NCI-H460 (cell line): ENCODE results near the gene SGCG. TPM values are rescaled to one million over a fixed set of nuclear protein-coding genes. Genes with fewer than 3 reads are reported as not detected.
A peak's percentile ranks its signal among the peaks of the same experiment; 100 is the strongest.
"Not testable (repeated sequence)": the region's sequence is repeated elsewhere in the genome, so short reads cannot be mapped to it uniquely, and the experiment has no call there.

Source experiments
- DNase-seq: peaks from one replicate; pipeline ENCODE4 v3.0.0-alpha.2; 2016; ENCODE audit warnings: low read depth; ENCODE audit errors: extremely low read depth
- total RNA-seq: library from RNA; depleted of rRNA; stranded (reverse); fragments of >200 nt; shearing (Covaris generic); gene quantifications from 2 replicates; pipeline ENCODE4 v1.2.3, GENCODE V29; 2014

Gene SGCG
- total RNA-seq, 1 experiment from 2014 or later = 0.10 TPM

DNA sequence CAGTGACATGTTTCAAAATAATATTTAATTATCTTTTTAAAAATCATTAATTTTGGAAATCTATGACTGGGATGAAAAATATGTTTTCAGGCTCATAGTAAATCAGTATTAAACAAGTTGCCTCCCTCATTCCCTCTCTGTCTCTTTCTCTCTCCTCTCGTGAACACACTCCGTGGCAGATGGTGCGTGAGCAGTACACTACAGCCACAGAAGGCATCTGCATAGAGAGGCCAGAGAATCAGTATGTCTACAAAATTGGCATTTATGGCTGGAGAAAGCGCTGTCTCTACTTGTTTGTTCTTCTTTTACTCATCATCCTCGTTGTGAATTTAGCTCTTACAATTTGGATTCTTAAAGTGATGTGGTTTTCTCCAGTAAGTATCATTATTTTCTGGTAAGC lies 22.7 kb downstream of the SGCG start:
- DNase-seq = no peak

DNA sequence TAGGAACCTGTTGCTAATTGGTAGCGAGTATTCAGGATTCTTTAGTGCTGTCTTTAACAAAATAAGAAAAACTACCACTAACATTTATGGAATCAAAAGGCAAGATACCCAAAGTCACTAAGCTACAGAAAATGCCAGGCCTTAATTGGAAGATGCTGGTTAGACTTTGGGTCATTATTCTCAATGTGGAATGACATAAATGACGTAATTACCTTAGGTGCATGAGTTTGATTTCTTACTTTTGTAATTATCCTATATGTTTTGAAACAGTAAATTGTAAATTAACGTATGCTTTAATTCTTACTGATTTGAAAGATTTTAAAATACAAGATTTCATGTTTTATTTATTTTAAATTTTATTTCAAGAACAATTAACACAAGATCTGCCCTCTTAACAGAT lies 25.0 kb downstream of the SGCG start:
- DNase-seq = no peak

DNA sequence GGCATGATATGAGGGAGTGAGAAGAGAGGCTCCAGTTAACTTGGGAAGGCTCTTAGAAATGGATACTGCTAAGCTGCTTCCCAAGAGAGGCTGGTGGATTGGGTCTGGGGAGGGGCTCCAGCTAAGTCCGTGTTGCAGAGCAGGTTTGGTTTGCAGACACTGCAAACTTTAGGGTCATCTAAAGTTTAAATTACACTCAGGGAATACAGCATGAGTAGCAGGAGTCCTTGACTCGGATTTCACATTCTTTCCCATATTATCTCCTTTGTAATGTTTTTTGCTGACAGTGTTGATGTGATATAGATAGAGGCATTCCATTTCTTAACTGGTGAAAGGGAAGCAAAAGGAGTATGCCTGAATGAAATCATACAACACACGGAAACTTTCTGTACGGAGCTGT lies 31.9 kb downstream of the SGCG start:
- no peak for DNase-seq

DNA sequence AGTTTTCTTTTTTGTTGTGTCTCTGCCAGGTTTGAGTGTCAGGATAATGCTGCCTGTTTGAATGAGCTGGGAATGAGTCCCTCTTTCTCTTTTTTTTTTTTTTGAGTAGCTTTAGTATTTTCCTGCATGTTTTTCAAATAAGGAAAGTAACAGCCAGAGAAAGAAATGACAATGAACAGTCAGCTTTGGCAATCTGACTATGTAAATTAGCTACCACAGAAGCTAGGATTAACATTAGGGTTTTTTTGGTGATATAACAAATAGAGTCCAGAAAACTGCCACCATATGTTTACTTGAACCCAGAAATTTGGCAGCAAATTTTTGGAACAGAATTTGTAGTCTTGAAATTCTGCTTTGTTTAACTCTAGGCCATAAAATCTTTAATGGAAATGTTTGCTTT lies 50.5 kb downstream of the SGCG start:
- no peak for DNase-seq

DNA sequence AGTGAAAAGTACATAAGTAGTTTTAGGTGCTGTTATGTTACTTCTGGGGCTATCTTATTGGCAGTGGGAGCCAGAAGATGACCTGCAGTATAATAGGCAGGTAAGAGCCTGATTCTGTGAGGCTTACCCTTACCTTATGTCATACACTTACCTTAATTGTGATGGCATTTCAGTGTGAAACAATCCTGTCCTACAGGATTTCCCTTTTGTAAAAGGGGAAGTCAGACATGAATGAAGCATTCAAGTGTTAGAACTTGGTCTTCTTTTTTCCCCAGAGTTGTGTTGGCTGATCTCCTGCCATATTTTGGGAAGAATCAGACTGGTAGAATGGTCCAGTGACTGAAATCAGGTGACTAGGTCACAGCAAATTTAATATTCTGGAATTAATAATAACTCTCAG lies 55.2 kb downstream of the SGCG start:
- no peak for DNase-seq

DNA sequence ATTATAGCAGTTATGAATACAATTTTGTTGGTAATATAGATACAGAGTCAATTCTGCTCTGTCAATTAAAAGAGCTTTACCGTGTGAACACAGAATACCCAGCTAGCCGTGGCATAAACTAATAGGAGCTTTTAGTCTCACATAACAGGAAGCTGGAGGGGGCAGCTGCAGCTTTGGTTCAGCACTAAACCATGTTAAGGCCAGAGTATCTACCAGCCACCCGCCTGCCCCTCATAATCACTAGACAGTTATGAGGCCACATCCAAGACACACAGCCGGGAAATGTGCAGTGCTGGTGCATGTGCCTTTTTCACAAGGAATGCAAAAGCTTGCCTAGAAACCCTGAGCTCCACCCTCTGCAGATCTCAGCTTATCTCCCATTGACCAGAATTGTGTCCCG lies 62.3 kb downstream of the SGCG start:
- no peak for DNase-seq

DNA sequence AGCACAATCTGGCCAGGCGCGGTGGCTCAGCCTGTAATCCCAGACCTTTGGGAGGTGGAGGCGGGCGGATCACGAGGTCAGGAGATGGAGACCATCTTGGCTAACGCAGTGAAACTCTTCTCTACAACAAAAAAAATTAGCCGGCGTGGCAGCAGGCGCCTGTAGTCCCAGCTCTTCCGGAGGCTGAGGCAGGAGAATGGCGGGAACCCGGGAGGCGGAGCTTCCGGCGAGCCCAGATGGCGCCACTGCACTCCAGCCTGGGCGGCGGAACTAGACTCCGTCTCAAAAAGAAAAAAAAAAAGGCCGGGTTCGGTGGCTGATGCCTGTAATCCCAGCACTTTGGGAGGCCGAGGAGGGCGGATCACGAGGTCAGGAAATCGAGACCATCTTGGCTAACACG lies 67.6 kb downstream of the SGCG start:
- not testable (repeated sequence) for DNase-seq

DNA sequence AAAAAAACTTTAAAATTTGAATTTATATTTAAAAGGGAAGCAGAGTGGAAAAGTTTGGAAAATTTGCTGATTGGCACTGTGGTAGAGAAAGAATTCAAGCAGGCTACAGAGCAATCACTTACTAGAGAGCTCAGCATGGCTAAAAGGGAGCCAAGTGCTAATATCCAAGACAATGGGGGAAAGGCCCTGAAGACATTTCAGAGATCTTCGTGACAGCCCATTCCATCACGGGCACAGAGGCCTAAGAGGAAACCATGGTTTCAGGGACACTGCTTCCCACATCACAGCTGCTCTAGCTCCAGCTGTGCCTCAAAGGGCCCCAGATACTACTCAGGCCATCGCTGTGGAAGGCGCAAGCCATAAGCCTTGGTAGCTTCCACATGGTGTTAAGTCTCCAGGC lies 73.7 kb downstream of the SGCG start:
- DNase-seq = no peak

DNA sequence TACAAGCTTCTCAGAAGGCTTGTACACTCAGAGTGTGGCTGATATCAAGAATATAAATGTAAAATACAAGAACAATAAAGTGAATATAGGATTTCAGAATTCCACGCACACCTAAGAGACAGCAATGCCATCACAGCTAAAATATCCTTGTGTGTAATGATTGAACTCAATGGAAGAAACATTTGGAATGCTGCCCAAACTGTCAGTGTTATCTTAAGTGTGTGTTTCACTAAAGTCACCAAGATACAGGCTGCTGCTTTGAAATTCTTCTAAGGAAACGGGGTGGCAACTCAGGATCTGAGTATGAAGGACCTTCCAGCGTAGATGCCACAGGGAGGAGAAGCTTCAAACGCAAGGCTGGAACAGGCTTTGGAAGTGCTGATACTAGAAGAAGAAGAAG lies 86.8 kb downstream of the SGCG start:
- no peak for DNase-seq

DNA sequence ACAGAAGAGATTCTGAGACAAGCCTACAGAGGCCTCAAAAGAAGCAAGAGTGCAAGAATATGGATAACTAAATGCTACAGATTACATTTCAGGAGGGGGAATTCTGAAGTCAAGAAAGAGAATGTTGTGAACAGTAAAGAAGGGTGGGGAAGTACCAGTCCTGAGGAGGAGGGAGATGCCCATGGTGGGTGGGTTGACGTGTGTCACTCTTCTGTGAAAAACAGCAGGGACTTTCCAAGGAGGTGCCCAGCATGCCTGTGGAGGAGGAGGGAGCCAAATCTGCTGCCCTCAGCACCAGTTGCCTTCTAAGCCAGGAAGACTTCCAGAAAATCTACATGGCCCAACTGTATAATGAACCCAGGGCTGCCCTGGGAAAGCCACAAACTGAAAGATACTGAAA lies 87.7 kb downstream of the SGCG start:
- no peak for DNase-seq

DNA sequence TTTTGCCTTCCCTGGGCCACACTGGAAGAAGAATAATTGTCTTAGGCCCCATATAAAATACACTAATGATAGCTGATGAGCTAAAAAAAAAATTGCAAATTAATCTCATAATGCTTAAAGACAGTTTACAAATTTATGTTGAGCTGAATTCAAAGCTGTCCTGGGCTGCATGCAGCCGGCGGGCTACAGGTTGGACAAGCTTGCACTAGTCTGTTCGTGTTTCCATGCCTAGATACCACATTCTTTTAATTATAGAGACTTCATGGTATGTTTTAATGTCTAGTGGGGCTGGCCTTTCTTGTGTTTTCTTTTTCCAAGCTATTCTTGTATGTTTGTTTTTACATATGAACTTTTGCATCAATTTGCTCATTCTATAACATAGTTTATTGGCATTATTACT lies 90.6 kb downstream of the SGCG start:
- no peak for DNase-seq

DNA sequence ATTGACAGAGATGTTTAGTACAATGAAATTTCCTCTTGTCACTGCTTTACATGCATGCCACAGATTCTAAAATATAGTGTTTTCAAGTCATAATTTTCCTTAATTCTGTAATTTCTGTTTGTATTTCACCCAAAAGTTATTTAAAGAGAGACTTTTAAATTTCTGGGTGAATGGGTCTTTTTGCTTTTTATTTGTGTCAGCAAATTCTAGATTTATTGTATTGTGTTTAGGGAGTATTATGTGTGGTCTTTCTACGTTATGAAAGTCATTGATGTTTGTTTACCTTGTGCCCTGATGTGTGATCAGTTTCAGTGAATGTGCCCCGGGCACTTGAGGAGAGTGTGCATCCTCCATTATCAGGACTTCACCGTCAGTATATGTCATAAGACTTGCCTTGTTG lies 92.7 kb downstream of the SGCG start:
- DNase-seq = no peak

DNA sequence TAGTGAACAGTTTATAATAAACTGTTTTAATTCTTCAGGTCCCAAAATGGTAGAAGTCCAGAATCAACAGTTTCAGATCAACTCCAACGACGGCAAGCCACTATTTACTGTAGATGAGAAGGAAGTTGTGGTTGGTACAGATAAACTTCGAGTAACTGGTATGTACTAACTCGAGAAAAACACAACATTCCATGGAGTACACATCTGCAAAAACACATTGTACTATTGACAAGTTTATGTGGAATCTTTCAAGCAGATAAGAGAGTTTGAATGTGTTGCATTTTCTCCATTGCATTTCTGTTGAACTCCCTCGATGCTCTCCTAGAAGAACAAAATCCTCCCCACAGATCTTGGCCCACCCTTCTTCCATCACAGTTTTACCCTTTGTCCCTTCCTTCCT lies 98.5 kb downstream of the SGCG start:
- no peak for DNase-seq

DNA sequence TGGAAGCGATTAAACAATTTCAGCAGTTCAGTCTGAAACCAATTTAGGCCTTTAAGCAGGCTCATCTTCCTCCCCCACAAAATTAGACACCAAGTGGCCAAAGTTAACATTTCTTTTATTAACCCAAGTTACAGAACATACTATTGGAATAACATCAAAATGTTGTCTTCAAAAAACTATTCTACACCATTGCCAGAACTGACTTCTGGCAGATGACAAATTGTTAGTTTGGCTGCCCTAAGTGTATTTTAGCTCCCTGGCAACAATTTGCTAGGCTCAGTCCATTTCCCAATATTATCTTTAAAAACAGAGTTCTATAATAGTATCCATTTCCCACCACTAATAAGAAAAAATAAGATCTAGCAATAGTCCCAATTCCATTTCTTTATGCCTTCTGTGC lies 107.8 kb downstream of the SGCG start:
- DNase-seq = no peak

DNA sequence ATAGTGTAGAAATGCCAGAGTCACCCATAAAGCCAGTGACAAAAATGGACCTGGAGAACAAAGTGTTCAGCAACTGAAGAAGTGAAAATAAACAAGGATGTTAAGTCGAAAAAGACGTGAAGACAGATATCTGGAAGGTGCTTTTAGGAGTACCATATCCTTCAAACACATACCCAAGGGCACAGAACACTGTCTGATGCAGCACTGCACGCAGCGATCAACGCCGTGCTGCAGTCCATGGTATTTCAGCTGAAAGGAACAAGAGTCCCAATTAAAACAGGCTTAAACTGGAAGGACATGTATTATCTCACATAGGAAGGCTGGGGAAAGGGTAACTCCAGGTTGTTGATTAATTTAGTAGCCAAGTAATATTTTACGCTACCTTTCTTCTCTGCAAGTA lies 108.2 kb downstream of the SGCG start:
- no peak for DNase-seq

DNA sequence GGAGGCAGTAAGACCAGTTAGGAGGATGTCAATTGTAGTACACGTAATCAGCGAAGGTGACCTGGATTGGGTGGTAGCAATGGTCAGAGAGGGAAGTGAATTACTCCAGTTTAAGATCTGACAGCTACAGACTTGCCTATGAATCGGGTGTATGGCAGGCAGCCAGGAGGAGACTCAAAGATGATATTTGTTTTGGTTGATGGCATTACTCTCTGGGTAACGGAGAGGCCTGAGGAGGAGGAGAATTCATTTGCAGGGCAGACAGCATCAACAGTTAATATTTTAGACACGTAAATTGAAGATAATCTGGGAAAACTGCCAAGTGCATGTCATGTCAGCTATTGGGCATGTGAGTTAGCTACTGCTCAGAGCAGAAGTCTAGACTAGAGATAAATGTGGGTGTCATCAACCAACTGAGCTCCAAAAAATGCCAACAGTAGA lies 109.2 kb downstream of the SGCG start:
- no peak for DNase-seq

DNA sequence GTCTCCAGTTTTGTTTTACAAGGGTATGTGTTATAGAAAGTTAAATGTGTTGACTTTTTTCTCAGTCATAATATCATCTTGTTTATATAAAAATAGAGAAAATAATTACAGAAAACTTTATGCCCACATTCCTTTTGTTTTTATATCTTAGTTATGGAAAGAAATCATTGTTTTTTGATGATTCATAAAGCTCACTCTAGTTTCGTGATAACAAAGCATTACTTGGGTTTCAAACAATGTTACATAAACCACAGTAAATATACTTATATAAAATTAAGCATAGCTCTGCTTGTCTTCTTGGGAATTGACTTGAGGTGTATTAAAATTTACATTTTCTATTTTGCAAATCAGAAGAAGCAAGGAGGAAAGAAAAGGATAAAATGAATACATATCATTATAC lies 111.8 kb downstream of the SGCG start:
- no peak for DNase-seq

DNA sequence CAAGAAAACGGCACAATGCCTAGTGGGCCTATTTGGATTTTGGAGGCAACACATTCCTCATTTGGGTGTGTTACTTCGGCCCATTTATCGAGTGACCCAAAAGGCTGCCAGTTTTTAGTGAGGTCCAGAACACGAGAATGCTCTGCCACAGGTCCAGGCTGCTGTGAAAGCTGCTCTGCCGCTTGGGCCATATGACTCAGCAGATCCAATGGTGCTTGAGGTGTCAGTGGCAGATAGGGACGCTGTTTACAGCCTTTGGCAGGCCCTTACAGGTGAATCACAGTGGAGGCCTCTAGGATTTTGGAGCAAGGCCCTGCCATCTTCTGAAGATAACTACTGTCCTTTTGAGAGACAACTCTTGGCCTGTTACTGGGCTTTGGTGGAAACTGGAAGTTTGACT lies 134.1 kb downstream of the SGCG start:
- DNase-seq = not testable (repeated sequence)

DNA sequence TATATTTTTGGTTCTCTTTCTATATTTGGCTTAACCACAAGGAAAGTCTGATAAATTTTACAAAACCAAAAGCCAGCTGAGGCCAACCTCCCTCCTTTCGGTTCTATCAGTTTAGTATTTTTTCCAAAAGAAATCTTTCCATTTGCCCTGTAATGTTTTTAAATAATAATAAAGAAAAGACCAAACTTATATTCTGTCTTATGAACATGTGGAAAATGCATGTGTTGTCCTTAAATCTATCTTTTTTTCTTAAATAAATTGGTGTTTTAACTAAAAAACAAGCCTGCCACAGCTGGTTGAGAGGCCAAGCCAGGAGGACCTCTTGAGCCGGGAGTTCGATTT lies 139.1 kb downstream of the SGCG start:
- no peak for DNase-seq

DNA sequence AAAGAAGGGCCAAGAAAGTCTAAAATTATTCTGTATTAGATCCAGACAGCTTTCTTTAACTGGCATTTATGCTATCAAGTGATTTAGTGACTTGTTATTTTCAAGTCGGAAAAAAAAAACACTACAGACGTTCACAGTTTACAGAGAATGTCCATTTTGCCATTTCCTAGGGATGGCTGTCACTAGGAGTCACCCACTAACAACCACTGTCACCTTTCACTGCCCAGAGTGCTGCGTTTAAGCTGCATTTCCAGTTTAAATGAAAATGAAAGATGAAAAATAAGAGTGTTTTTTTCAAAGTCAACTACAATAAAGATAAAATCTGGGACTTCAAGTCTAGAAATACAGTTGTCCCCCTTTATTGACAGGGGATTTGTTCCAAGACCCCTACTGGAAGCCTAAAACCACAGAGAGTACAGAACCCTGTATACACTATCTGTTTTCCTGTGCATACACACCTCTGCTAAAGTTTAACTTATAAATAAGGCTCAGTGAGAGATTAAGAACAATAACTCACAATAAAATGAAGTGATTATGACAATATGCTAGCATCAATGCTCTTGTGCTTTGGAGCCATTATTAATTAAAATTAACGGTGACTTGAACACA lies 140.3 kb downstream of the SGCG start:
- no peak for DNase-seq

DNA sequence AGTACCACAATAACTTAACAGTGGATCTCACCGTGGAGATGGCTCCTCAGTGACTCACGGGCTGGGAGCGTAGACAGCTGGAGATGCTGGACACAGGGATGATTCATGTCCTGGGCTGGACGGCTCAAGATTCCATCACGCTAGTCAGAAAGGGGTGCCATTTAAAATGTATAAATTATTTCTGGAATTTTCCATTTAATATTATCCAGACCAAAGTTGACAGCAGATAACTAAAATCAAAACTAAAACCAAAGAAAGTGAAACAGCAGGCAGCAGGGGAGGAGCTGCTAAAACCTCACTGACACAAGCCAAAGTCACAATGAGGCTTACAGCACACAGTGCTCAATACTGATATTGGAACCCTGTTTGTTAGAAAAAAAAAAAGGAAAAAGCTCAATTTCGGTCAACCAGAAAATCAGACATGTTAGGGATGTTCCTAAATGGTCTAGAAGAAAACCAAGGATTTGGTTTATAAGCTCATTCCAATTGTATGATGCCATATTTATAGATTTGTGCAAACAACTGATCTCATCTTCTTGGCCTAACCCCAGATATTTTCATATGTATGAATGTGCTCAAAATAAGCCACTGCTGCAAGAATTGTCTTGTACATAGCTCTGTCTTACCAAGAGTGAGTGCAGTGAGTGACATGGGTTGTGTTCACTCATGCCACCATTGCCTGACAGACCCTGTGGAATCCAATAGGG lies 140.9 kb downstream of the SGCG start:
- peak; percentile 67 for DNase-seq

DNA sequence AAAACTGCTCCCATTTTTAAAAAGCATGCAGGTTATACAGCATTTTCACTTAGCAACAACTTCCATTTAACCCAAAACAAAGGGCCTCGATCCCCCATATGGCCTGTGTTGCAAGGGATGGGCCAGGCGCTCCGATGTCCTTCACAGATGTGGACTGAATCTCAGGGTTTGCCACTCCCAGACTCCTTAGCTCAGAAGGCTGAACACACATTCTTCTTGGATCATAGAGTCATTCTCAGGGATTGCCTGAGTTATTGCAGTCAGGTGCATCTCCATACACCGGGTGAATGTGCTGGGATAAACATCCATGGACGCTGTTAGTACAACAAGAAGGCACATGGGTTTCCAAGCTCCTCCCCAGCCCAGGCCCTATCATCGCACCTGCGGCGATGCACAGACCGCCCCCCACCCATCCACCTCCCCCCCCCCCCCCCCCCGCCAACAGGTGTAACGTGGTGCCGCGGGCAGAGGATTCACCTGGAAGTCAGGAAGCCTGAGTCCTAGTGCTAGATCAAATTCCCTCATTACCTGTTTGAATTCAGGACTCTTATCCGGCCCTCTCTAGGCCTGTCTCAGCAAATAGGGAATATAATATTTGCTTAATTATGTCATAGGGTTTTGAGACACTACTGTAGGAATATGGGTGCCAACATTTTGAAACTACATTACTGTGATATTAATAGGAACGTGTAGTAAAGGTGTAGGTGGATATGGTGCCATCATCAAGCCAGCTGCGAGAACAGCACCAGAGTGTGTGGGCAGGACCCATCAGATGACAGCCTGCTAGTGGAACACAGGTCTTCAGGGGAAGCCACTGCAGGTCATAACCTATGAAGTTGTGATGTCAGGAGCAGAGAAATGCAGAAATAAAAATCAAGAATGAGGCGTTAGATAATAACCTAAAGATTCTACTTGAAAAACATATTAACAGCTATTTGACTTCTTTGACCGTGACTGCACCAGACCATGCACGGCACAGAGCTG lies 141.9 kb downstream of the SGCG start:
- DNase-seq = no peak
